Fibroblast of the aortic adventitia (primary cell): ENCODE measurements around the gene SNX25. TPM values are rescaled to one million over a fixed set of nuclear protein-coding genes. Genes with fewer than 3 reads are reported as not detected.

Experiments
- DNase-seq: peaks from one replicate; pipeline ENCODE4 v3.0.0-alpha.2; 2010; ENCODE audit warnings: low read depth
- H3K4me3 ChIP-seq: 2 replicates; pipeline ENCODE4 v1.5.1; 2011; ENCODE audit warnings: low read depth, mild to moderate bottlenecking, control low read depth, low read length, moderate library complexity
- total RNA-seq: library from RNA; depleted of rRNA; stranded (reverse); fragments of >200 nt; gene quantifications from 2 replicates; pipeline ENCODE4 v1.2.3, GENCODE V29; 2012; ENCODE audit warnings: low replicate concordance
- TF ChIP-seq, protein P1 (sequence below): IDR thresholded peaks from 2 replicates; pipeline ENCODE4 v1.5.1; 2011; ENCODE audit warnings: mild to moderate bottlenecking, low read length, control low read depth, inconsistent platforms; ENCODE audit not compliant: insufficient read depth

SNX25 gene
- total RNA-seq, 1 donor = 27.5 TPM

DNA sequence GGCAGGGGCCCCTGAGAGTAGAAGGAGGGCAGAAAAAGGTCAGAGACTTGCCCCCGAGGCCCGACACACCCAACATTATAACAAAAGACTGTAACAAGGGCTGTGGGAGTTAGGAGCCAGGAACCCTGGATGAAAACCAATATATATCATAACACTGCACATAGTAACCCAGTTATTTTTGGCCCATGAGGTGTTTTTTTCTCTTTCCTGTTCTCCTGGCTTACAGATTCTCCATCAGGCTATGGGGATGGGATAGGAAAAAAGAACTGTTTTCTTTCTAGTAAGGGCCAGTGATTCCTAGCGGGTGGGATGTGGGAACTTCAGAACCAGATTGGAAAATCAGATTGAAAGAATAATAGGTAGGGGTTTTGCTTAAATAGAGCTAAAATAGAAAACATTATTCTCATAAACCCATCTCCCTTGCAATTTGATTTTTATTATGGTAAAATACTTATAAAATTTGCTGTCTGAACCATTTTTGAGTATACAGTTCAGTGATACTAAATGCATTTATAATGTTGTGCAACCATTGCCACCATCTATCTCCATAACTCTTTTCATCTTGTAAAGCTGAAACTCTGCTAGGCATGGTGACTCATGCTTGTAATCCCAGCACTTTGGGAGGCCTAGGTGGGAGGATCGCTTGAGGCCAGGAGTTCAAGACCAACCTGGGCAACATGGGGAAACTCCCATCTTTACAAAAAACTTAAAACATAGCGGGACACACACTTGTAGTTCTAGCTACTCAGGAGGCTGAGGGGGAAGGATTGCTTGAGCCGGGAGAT, 33.5 kb downstream of the SNX25 start:
- peak; percentile 53 for DNase-seq
- no peak overlapping the region for H3K4me3 ChIP-seq
- TF ChIP-seq, protein P1, sequence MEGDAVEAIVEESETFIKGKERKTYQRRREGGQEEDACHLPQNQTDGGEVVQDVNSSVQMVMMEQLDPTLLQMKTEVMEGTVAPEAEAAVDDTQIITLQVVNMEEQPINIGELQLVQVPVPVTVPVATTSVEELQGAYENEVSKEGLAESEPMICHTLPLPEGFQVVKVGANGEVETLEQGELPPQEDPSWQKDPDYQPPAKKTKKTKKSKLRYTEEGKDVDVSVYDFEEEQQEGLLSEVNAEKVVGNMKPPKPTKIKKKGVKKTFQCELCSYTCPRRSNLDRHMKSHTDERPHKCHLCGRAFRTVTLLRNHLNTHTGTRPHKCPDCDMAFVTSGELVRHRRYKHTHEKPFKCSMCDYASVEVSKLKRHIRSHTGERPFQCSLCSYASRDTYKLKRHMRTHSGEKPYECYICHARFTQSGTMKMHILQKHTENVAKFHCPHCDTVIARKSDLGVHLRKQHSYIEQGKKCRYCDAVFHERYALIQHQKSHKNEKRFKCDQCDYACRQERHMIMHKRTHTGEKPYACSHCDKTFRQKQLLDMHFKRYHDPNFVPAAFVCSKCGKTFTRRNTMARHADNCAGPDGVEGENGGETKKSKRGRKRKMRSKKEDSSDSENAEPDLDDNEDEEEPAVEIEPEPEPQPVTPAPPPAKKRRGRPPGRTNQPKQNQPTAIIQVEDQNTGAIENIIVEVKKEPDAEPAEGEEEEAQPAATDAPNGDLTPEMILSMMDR = no peak

DNA sequence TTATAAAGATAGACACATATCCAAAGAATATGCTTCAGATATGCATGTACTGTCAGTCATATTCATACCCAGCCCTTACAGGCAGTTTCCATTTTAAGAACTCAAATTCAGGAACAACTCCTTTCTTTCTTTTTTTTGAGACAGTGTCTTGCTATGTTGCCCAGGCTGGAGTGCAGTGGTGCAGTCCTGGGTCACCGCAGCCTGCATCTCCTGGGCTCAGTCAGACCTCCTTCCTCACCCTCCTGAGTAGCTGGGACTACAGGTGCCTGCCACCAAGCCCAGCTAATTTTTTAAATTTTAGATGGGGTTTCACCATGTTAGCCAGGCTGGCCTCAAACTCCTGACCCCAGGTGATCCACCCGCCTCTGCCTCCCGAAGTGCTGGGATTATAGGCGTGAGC, 34.5 kb downstream of the SNX25 start:
- no peak for DNase-seq
- no peak overlapping the region for H3K4me3 ChIP-seq
- TF ChIP-seq, protein P1 = no peak

DNA sequence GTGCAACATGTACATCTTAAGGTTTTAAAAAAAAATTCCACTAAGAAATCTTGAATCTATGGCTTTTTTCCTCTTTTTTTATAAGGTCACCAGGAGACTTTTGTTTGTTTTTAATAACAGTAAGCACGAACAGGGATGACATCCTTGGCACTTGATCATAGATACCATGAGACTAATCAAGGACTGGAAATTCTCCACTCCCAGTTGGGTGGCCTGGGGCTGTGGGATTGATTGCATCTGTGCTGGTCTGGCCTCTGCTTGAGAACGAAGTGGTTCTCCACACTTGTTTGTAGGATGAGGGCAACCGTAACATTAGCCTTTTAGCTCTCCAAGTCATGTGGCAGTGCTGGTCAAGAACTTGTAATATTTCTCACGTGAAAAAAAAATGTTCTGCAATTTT, 35.4 kb downstream of the SNX25 start:
- DNase-seq = no peak
- TF ChIP-seq, protein P1 = no peak
- no peak overlapping the region for H3K4me3 ChIP-seq

DNA sequence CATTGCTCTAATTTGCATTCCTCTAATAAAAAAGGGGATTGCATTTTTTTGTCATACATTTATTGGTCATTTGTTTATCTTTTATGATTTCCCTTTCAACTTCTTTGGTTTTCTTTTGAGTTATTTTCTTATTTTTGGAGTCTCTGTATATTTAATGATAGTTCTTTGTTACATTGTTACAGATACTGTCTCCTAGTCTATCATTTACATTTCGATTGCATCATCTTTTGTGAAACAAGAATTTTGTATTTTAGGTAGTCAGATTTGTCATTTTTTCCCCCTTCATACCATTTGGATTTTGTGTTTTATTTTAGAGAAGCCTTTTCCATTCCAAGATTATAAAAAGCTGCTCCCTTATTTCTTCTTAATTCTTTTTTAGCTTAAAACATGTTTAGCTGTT, 37.1 kb downstream of the SNX25 start:
- DNase-seq = peak; percentile 26
- TF ChIP-seq, protein P1 = no peak
- no peak overlapping the region for H3K4me3 ChIP-seq

DNA sequence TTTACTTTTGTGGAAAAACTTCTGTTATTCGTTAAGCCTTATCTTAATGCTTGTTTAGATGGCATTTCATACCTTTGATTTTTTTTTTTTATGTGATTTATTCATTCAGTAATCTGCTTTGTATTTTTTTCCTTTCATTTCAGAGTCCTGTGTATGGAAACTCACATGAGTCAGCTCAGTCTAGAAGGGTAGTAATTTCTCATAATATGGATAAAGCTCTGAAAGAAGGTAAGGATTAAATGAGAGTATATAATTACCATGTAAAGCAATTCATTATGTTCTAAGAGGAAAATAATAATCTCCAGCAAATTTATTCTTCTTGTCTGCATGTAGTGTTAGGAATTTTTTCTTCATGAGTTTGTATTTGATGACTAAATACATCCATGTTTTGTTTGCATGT, 37.8 kb downstream of the SNX25 start:
- H3K4me3 ChIP-seq = no peak overlapping the region
- DNase-seq = peak; percentile 22
- TF ChIP-seq, protein P1 = no peak

DNA sequence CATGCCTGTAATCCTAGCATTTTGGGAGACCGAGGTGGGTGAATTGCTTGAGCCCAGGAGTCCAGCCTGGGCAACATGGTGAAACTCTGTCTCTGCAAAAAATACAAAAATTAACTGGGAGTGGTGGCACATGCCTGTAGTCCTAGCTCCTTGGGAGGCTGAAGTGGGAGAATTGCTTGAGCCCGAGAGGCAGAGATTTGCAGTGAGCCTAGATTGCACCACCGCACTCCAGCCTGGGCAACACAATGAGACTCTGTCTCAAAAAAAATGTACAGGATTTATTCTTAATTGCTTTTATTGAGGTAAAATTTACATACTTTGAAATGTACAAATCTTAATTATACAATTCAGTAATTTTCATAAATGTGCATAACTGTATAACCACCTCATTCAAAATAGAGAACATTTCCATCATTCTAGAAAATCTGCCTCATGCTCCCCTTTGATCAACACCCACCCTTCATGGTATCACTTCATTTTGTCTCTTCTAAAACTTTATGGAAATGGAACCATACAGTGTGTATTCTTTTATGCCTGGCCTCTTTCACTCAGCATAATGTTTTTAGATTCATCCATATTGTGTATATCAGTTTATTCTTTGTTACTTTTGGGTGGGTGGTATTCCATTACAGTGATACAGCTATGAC, 39.1 kb downstream of the SNX25 start:
- no peak for DNase-seq
- no peak overlapping the region for H3K4me3 ChIP-seq
- TF ChIP-seq, protein P1 = no peak
